GM12878 (cell line): ENCODE data around the gene RNF11. TPM values are rescaled to one million over a fixed set of nuclear protein-coding genes. Genes with fewer than 3 reads are reported as not detected.

Experiments used
- ATAC-seq: fragments of 200-7000 bp; cut with Tn5 transposase; 3 replicates; pipeline ENCODE4 v1.9.1; 2020; ENCODE audit warnings: mild to moderate bottlenecking, moderate library complexity
- BruUV-seq: library from RNA; stranded (reverse); fragments of 400-500 nt; replicated peaks from 2 replicates; lab custom pipeline; 2021; lab: Mats Ljungman, UMichigan
- CTCF ChIA-PET: fragments of 300-600 bp; sonication (Branson Sonifier 250); formaldehyde crosslinking; extraction: SDS; loops from one replicate; lab custom pipeline; 2021; ENCODE audit warnings: inconsistent platforms; lab: Yijun Ruan, JAX
- POLR2A ChIA-PET: fragments of 350-600 bp; formaldehyde crosslinking; extraction: SDS; loops from one replicate; lab custom pipeline; 2021; ENCODE audit warnings: inconsistent platforms; lab: Charles Lee
- RAD21 ChIA-PET: fragments of 300-600 bp; sonication (Branson Sonifier 250); formaldehyde crosslinking; loops from one replicate; lab custom pipeline; 2023; ENCODE audit warnings: antibody characterized with exemption; ENCODE audit not compliant: unreplicated experiment; lab: Charles Lee
- SMC1A ChIA-PET: fragments of 300-600 bp; sonication (Branson Sonifier 250); formaldehyde crosslinking; loops from one replicate; lab custom pipeline; 2023; ENCODE audit not compliant: unreplicated experiment, uncharacterized antibody; lab: Charles Lee
- DNase-seq: peaks from one replicate; pipeline ENCODE4 v3.0.0-alpha.2; 2011; ENCODE audit warnings: low read depth, low spot score
- FAIRE-seq: peaks from 3 replicates; lab custom pipeline; 2011; peaks lifted over from hg19 to GRCh38; lab: Jason Lieb, UNC
- H2AFZ ChIP-seq: 2 replicates; pipeline ENCODE4 v1.6.0; 2011; ENCODE audit warnings: low read depth, low read length, control low read depth; ENCODE audit not compliant: control insufficient read depth
- H3K27ac ChIP-seq: 2 replicates; pipeline ENCODE4 v1.5.1; 2011; ENCODE audit warnings: control low read depth; ENCODE audit not compliant: control insufficient read depth, insufficient read depth
- H3K27me3 ChIP-seq, 2 experiments: replicated peaks in 1 of 2; 2 replicates each; pipeline versions ENCODE4 v1.6.0 to v1.6.1; 2011; ENCODE audit warnings: low read length in 1 of 2; ENCODE audit not compliant: control insufficient read depth in 2 of 2, insufficient read depth in 2 of 2
- H3K36me3 ChIP-seq, 2 experiments: 2 replicates each; pipeline ENCODE4 v1.5.1; 2011; ENCODE audit warnings: low read length in 1 of 2; ENCODE audit not compliant: control insufficient read depth in 2 of 2, insufficient read depth in 2 of 2
- H3K4me1 ChIP-seq: 2 replicates; pipeline ENCODE4 v1.6.1; 2011; ENCODE audit warnings: mild to moderate bottlenecking, low read length, moderate library complexity, mixed read lengths; ENCODE audit not compliant: control insufficient read depth, insufficient read depth
- H3K4me2 ChIP-seq: 2 replicates; pipeline ENCODE4 v1.6.0; 2011; ENCODE audit warnings: control low read depth; ENCODE audit not compliant: control insufficient read depth, insufficient read depth
- H3K4me3 ChIP-seq: fragments of 200-600 bp; sonication (generic); 2 replicates; pipeline ENCODE4 v1.5.1; 2016
- H3K79me2 ChIP-seq: 2 replicates; pipeline ENCODE4 v1.6.0; 2011; ENCODE audit warnings: low read length; ENCODE audit not compliant: control insufficient read depth, insufficient read depth
- H3K9ac ChIP-seq: 2 replicates; pipeline ENCODE4 v1.8.0; 2011; ENCODE audit warnings: low read length, control low read depth, mixed read lengths; ENCODE audit not compliant: control insufficient read depth, insufficient read depth
- H3K9me3 ChIP-seq: replicated peaks from 3 replicates; pipeline ENCODE4 v1.5.1; 2011; ENCODE audit warnings: mild to moderate bottlenecking, low read length; ENCODE audit not compliant: control insufficient read depth, insufficient read depth
- H4K20me1 ChIP-seq: 2 replicates; pipeline ENCODE4 v1.6.0; 2011; ENCODE audit not compliant: control insufficient read depth, insufficient read depth
- EZH2 ChIP-seq: IDR thresholded peaks from 2 replicates; pipeline ENCODE4 v1.6.1; 2012; ENCODE audit warnings: low read depth, mild to moderate bottlenecking, control low read depth, inconsistent platforms, low read length, borderline replicate concordance; ENCODE audit not compliant: control insufficient read depth
- MEF2A ChIP-seq: IDR thresholded peaks from 2 replicates; pipeline ENCODE4 v1.6.1; 2011; ENCODE audit warnings: low read depth, mild to moderate bottlenecking, low read length, moderate library complexity; ENCODE audit not compliant: insufficient read depth
- NR2C1 ChIP-seq: fragments of 450-650 bp; IDR thresholded peaks from 2 replicates; pipeline ENCODE4 v1.6.1; 2017; ENCODE audit warnings: antibody characterized with exemption, mild to moderate bottlenecking, moderate library complexity
- NRF1 ChIP-seq: conservative IDR thresholded peaks from 2 replicates; pipeline ENCODE4 v1.6.1; 2011; ENCODE audit warnings: mild to moderate bottlenecking, low read depth, low read length, improper control_type of control experiment
- SIN3A ChIP-seq: IDR thresholded peaks from 2 replicates; pipeline ENCODE4 v1.6.1; 2012; ENCODE audit warnings: low read depth, low read length, improper control_type of control experiment
- TBL1XR1 ChIP-seq: IDR thresholded peaks from 2 replicates; pipeline ENCODE4 v1.6.1; 2012; ENCODE audit warnings: low read depth, low read length, improper control_type of control experiment
- WGBS: methylation state at CpG from one replicate; pipeline ENCODE4 v1.1.6; 2016; ENCODE audit warnings: low lambda C conversion rate; ENCODE audit not compliant: insufficient replicate concordance, insufficient coverage; ENCODE audit errors: missing lambda C conversion rate; 5-methylcytosine and 5-hydroxymethylcytosine counted together
- in situ Hi-C: fragments of 300-500 bp; cut with MboI; formaldehyde crosslinking; loops from 9 replicates; pipeline ENCODE4 v1.14.3; 2018; ENCODE audit warnings: mixed read lengths
- intact Hi-C: fragments of 100-400 bp; cut with micrococcal nuclease; formaldehyde crosslinking; loops from one replicate; pipeline ENCODE4 v1.14.2; 2022; ENCODE audit not compliant: unreplicated experiment
- polyA plus RNA-seq, 11 experiments: library from polyadenylated mRNA; depleted of rRNA in 4 of 11; unstranded in 6 of 11; stranded (reverse) in 5 of 11; fragments of >200 nt; fragmentation: Nextera tagmentation in 4 of 11; fragmentation: Illumina TruSeq in 1 of 11; extraction: Ambion mirVana in 4 of 11; extraction: Trizol in 1 of 11; gene quantifications; 1 replicate in 1 of 11; 2 replicates in 10 of 11; pipeline versions ENCODE4 v1.2.1 to v1.2.3, GENCODE V29; 2011 to 2016; ENCODE audit warnings: inconsistent platforms in 2 of 11, missing spikeins in 2 of 11, low read depth in 1 of 11
- total RNA-seq, 4 experiments: library from RNA; depleted of rRNA in 3 of 4; stranded (reverse); fragments of >200 nt in 3 of 4; fragmentation: Illumina TruSeq in 1 of 4; extraction: Trizol in 1 of 4; gene quantifications; 2 replicates each; pipeline versions ENCODE4 v1.2.1 to v1.2.3, GENCODE V29; 2013 to 2021
- TF ChIP-seq, protein P1 (sequence below): IDR thresholded peaks from 2 replicates; pipeline ENCODE4 v1.6.1; 2011; ENCODE audit warnings: low read depth, low read length, improper control_type of control experiment, borderline replicate concordance
- TF ChIP-seq, protein P2 (sequence below): fragments of 450-650 bp; conservative IDR thresholded peaks from 2 replicates; pipeline ENCODE4 v1.6.1; 2017; ENCODE audit warnings: mild to moderate bottlenecking, moderate library complexity

The RNF11 gene
- total and polyA plus RNA-seq, 10 of the 15 experiments (the other 5 are each of a cell fraction or from before 2014, with no cell fraction given), result 9.5 to 43.6 (median 32.3) TPM

DNA sequence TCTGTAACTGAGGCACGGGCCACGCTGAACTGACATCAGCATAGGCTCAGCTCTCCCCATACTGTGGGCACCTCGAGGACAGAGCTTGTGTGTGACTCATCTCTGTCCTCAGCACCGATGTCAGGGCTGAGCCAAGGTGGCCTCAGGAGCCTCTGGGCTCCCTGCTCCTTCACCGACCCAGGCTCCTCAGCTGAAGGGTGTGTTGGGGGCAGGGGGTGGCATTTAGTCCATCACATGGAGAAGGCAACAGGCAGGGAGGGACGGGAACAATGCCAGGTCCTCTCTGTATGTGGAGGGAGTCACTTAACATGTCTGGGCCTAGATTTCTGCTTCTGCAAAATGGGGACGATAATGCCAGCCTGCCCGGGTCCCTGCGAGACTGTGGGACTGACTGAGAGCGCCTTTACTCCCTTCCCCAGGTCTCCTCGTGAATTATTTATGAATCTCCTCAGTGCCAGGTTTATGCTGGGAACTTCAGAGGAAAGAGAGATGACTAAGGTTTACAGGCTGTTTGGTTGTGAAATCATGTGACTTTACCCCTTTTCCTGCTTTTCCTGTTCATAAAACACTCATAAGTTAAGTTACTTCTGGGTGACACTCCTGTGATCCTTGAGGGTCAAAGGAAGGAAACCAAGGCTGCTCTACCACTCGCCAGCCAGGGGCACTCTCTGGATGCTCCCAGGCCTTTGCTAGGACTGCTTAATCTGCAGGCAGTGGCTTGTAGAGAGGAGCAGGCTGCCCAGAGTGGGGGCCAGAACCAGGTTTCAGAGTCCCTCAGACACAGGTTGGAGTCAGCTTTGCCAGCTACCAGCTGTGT lies 78.1 kb downstream of the RNF11 start (continued):
- TF ChIP-seq, protein P1, sequence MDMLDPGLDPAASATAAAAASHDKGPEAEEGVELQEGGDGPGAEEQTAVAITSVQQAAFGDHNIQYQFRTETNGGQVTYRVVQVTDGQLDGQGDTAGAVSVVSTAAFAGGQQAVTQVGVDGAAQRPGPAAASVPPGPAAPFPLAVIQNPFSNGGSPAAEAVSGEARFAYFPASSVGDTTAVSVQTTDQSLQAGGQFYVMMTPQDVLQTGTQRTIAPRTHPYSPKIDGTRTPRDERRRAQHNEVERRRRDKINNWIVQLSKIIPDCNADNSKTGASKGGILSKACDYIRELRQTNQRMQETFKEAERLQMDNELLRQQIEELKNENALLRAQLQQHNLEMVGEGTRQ, result no peak
- TF ChIP-seq, protein P2, sequence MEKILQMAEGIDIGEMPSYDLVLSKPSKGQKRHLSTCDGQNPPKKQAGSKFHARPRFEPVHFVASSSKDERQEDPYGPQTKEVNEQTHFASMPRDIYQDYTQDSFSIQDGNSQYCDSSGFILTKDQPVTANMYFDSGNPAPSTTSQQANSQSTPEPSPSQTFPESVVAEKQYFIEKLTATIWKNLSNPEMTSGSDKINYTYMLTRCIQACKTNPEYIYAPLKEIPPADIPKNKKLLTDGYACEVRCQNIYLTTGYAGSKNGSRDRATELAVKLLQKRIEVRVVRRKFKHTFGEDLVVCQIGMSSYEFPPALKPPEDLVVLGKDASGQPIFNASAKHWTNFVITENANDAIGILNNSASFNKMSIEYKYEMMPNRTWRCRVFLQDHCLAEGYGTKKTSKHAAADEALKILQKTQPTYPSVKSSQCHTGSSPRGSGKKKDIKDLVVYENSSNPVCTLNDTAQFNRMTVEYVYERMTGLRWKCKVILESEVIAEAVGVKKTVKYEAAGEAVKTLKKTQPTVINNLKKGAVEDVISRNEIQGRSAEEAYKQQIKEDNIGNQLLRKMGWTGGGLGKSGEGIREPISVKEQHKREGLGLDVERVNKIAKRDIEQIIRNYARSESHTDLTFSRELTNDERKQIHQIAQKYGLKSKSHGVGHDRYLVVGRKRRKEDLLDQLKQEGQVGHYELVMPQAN, result no peak
- TF ChIP-seq MEF2A, result no peak
- TF ChIP-seq NR2C1, result no peak
- no peak for TF ChIP-seq EZH2

DNA sequence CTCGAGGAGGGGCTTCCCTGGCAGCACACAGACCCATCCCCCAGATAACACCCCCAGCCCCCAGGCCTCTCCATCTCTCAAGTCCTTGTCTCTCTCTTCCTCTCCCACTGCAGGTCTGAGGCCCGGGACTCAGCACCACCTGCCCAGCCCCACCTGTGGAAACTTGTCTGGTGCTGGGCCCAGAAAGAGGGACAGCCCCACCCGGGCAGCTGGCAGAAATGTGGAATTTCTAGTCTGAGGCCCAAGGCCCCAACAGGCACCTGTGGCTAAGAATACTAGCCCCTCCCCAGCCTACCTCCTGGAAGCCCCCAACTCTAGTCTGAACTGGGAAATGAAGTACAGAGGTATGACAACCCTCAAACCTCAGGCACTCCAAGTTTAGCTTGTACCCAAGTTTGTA lies 78.9 kb downstream of the RNF11 start:
- no peak for TF ChIP-seq SIN3A
- TF ChIP-seq TBL1XR1, result no peak
- TF ChIP-seq NRF1, result no peak
- WGBS, result 34% methylated on average over 3 of the region's 3 CpGs
- Histone ChIP-seq H3K9ac (no peak overlapping the region), H2AFZ (no peak overlapping the region), H3K9me3 (no peaks in the 10 kb centered on the region), H3K4me2 (no peak overlapping the region), H3K27ac (no peak overlapping the region), H3K36me3 (no peaks in the 10 kb centered on the region; a peak in 1 of 4 replicates), H3K4me1 (0 out of 2 replicates have a peak, but pooled peaks cover 3% of the 10 kb centered on the region), H4K20me1 (no peaks in the 10 kb centered on the region), H3K27me3 (no peaks in the 10 kb centered on the region), H3K4me3 (no peak overlapping the region), H3K79me2 (no peaks in the 10 kb centered on the region)
- ChIA-PET CTCF (no interaction called here), SMC1A (no interaction called here), RAD21 (interaction anchor here (0.6 to 0.9 kb wide), 2 partner anchors 126 to 174 kb away, joined by 3 read pairs; no protein-coding TSS in a partner anchor), POLR2A (interaction anchor here (0.6 kb wide), 1 partner anchor 262 kb away, joined by 3 read pairs; no protein-coding TSS in a partner anchor)
- DNase-seq (no peak), ATAC-seq (no peak), FAIRE-seq (no peak)
- intact Hi-C loops (no loop called here), in situ Hi-C loops (no loop called here)
- BruUV-seq, result no TSS peak
